CD14-positive monocyte (primary cell): ENCODE results near the gene KIFC3. TPM values are rescaled to one million over a fixed set of nuclear protein-coding genes. Genes with fewer than 3 reads are reported as not detected.

ENCODE experiments used
- DNase-seq, 3 donors: peaks; one replicate each; pipeline ENCODE4 v3.0.0-alpha.2; 2011 to 2022
- H2AFZ ChIP-seq: 2 replicates; pipeline ENCODE4 v1.6.0; 2012; ENCODE audit warnings: mild to moderate bottlenecking, low read depth, low read length, inconsistent platforms; ENCODE audit not compliant: insufficient read depth, poor library complexity, severe bottlenecking
- H3K27ac ChIP-seq, 2 donors: 1 replicate in 1 of 2; 2 replicates in 1 of 2; pipeline ENCODE4 v1.5.1; 2012 to 2013; ENCODE audit warnings: low read length in 2 of 2, control low read depth in 1 of 2, inconsistent platforms in 1 of 2, low read depth in 1 of 2, mild to moderate bottlenecking in 1 of 2
- H3K27me3 ChIP-seq, 2 donors: one replicate each; pipeline versions ENCODE4 v1.6.0 to v1.6.1; 2011 to 2013; ENCODE audit warnings: low read length in 2 of 2; ENCODE audit not compliant: control insufficient read depth in 2 of 2, insufficient read depth in 2 of 2
- H3K36me3 ChIP-seq, 2 donors: replicated peaks in 1 of 2; 1 replicate in 1 of 2; 2 replicates in 1 of 2; pipeline versions ENCODE4 v1.5.1 to v1.6.1; 2012 to 2013; ENCODE audit warnings: low read length in 2 of 2, control low read depth in 1 of 2, inconsistent platforms in 1 of 2, mild to moderate bottlenecking in 1 of 2; ENCODE audit not compliant: insufficient read depth in 2 of 2, control insufficient read depth in 1 of 2
- H3K4me1 ChIP-seq, 2 donors: 1 replicate in 1 of 2; 2 replicates in 1 of 2; pipeline versions ENCODE4 v1.5.1 to v1.6.1; 2012 to 2013; ENCODE audit warnings: low read length in 2 of 2, control low read depth in 1 of 2, inconsistent platforms in 1 of 2, mild to moderate bottlenecking in 1 of 2, moderate library complexity in 1 of 2; ENCODE audit not compliant: insufficient read depth in 2 of 2, control insufficient read depth in 1 of 2
- H3K4me2 ChIP-seq: replicated peaks from 2 replicates; pipeline ENCODE3; 2012; ENCODE audit warnings: low read length, moderate library complexity, mild to moderate bottlenecking; ENCODE audit not compliant: poor library complexity, severe bottlenecking; ENCODE audit errors: extremely low read depth
- H3K4me3 ChIP-seq, 3 experiments: fragments of 200-600 bp in 1 of 3; sonication (generic) in 1 of 3; replicated peaks in 1 of 3; 1 replicate in 2 of 3; 2 replicates in 1 of 3; pipeline ENCODE4 v1.5.1; 2011 to 2013; ENCODE audit warnings: low read length in 3 of 3, mild to moderate bottlenecking in 3 of 3, control low read depth in 2 of 3, low read depth in 2 of 3, inconsistent platforms in 1 of 3, moderate library complexity in 1 of 3
- H3K79me2 ChIP-seq: 2 replicates; pipeline ENCODE4 v1.6.0; 2012; ENCODE audit warnings: mild to moderate bottlenecking, control low read depth, inconsistent platforms, low read length, moderate library complexity; ENCODE audit not compliant: insufficient read depth
- H3K9ac ChIP-seq: 2 replicates; pipeline ENCODE4 v1.6.0; 2017; ENCODE audit warnings: low read length, mild to moderate bottlenecking; ENCODE audit not compliant: insufficient read depth, poor library complexity, severe bottlenecking
- H3K9me3 ChIP-seq, 2 donors: replicated peaks in 1 of 2; 1 replicate in 1 of 2; 2 replicates in 1 of 2; pipeline versions ENCODE4 v1.5.1 to v1.6.1; 2012 to 2013; ENCODE audit warnings: low read length in 2 of 2, control low read depth in 1 of 2; ENCODE audit not compliant: control insufficient read depth in 1 of 2, insufficient read depth in 1 of 2
- H4K20me1 ChIP-seq: 2 replicates; pipeline ENCODE4 v1.6.0; 2012; ENCODE audit warnings: mild to moderate bottlenecking, low read length, control low read depth, moderate library complexity; ENCODE audit not compliant: insufficient read depth
- H3K27ac Mint-ChIP-seq, 7 donors: one replicate each; pipeline ENCODE4 v1.8.0; 2020; ENCODE audit warnings: mild to moderate bottlenecking in 7 of 7, mixed read lengths in 7 of 7, moderate library complexity in 6 of 7, inconsistent platforms in 2 of 7
- H3K27me3 Mint-ChIP-seq, 3 donors: one replicate each; pipeline ENCODE4 v1.8.0; 2021 to 2022; ENCODE audit warnings: low read depth in 3 of 3, mild to moderate bottlenecking in 3 of 3, mixed read lengths in 3 of 3, moderate library complexity in 3 of 3, inconsistent platforms in 1 of 3
- H3K36me3 Mint-ChIP-seq, 2 donors: one replicate each; pipeline ENCODE4 v1.8.0; 2020; ENCODE audit warnings: mixed read lengths in 2 of 2, inconsistent platforms in 1 of 2, mild to moderate bottlenecking in 1 of 2
- H3K4me1 Mint-ChIP-seq: one replicate; pipeline ENCODE4 v1.8.0; 2020; ENCODE audit warnings: mild to moderate bottlenecking, mixed read lengths
- H3K4me3 Mint-ChIP-seq, 2 donors: one replicate each; pipeline ENCODE4 v1.8.0; 2020; ENCODE audit warnings: mild to moderate bottlenecking in 2 of 2, mixed read lengths in 2 of 2, moderate library complexity in 1 of 2
- H3K9me3 Mint-ChIP-seq, 7 donors: one replicate each; pipeline ENCODE4 v1.8.0; 2020 to 2022; ENCODE audit warnings: mixed read lengths in 7 of 7, mild to moderate bottlenecking in 6 of 7, moderate library complexity in 6 of 7, inconsistent platforms in 2 of 7
- WGBS: methylation state at CpG from one replicate; pipeline ENCODE4 v1.1.5; 2013; ENCODE audit warnings: missing lambda C conversion rate; ENCODE audit not compliant: insufficient coverage; 5-methylcytosine and 5-hydroxymethylcytosine counted together
- intact Hi-C, 2 donors: fragments of 100-400 bp; cut with micrococcal nuclease; formaldehyde crosslinking; loops; one replicate each; pipeline versions ENCODE4 v1.15.0 to v1.15.1; 2023
- polyA plus RNA-seq, 3 donors: library from polyadenylated mRNA; depleted of rRNA in 1 of 3; unstranded in 2 of 3; stranded (reverse) in 1 of 3; fragments of 300-500 nt in 2 of 3; fragments of >200 nt in 1 of 3; fragmentation: Illumina TruSeq in 2 of 3; gene quantifications; 1 replicate in 2 of 3; 2 replicates in 1 of 3; pipeline ENCODE4 v1.2.3, GENCODE V29; 2012 to 2021
- TF ChIP-seq, protein P1 (sequence below): fragments of 200-600 bp; IDR thresholded peaks from one replicate; pipeline ENCODE4 v1.8.0; 2022; ENCODE audit warnings: antibody characterized with exemption, mild to moderate bottlenecking

The KIFC3 gene
- polyA plus RNA-seq, 3 donors = 0.24 to 1.7 TPM; not detected in 1

- H3K4me2 ChIP-seq = peak overlapping the region; percentile 51
- peak overlapping the region in 1 of 3 experiments; percentile 49 for H3K4me3 ChIP-seq
- H3K27ac ChIP-seq = peak overlapping the region in 1 of 2 donors; percentile 28
- no peaks in the 10 kb centered on the region for H4K20me1 ChIP-seq
- H3K4me1 ChIP-seq = peaks cover 28 to 34% of the 10 kb centered on the region in 2 donors
- no peak for DNase-seq
- H3K9me3 ChIP-seq = no peaks in the 10 kb centered on the region
- peak overlapping the region in 4 of 7 donors; percentile 10 to 82 (median 28) for H3K27ac Mint-ChIP-seq
- WGBS = no CpG with 5 or more reads among the region's 7 CpGs
- H3K79me2 ChIP-seq = no peaks in the 10 kb centered on the region
- TF ChIP-seq, protein P1, sequence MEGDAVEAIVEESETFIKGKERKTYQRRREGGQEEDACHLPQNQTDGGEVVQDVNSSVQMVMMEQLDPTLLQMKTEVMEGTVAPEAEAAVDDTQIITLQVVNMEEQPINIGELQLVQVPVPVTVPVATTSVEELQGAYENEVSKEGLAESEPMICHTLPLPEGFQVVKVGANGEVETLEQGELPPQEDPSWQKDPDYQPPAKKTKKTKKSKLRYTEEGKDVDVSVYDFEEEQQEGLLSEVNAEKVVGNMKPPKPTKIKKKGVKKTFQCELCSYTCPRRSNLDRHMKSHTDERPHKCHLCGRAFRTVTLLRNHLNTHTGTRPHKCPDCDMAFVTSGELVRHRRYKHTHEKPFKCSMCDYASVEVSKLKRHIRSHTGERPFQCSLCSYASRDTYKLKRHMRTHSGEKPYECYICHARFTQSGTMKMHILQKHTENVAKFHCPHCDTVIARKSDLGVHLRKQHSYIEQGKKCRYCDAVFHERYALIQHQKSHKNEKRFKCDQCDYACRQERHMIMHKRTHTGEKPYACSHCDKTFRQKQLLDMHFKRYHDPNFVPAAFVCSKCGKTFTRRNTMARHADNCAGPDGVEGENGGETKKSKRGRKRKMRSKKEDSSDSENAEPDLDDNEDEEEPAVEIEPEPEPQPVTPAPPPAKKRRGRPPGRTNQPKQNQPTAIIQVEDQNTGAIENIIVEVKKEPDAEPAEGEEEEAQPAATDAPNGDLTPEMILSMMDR = no peak
- H3K27me3 ChIP-seq = peaks cover 13 to 26% of the 10 kb centered on the region in 2 donors
- no peak overlapping the region for H2AFZ ChIP-seq
- peaks cover 6 to 7% of the 10 kb centered on the region in 2 donors for H3K36me3 Mint-ChIP-seq
- H3K27me3 Mint-ChIP-seq = peaks cover 26 to 61% (median 52%) of the 10 kb centered on the region in 3 donors
- H3K36me3 ChIP-seq = no peaks in the 10 kb centered on the region
- H3K4me1 Mint-ChIP-seq = peaks cover 38% of the 10 kb centered on the region
- intact Hi-C loops = loop anchor here in 1 of 2 donors (10.0 kb wide), 1 partner anchor 197 kb away; the partner anchor contains the start of genes USB1 and ZNF319
- H3K4me3 Mint-ChIP-seq = peak overlapping the region in 1 of 2 donors; percentile 26
- H3K9me3 Mint-ChIP-seq = peaks cover 0 to 7% (median 4%) of the 10 kb centered on the region in 7 donors
- H3K9ac ChIP-seq = no peak overlapping the region
These were observed 5.1 kb upstream of the KIFC3 start for GRCh38 chr16:57807252-57807967.

DNA sequence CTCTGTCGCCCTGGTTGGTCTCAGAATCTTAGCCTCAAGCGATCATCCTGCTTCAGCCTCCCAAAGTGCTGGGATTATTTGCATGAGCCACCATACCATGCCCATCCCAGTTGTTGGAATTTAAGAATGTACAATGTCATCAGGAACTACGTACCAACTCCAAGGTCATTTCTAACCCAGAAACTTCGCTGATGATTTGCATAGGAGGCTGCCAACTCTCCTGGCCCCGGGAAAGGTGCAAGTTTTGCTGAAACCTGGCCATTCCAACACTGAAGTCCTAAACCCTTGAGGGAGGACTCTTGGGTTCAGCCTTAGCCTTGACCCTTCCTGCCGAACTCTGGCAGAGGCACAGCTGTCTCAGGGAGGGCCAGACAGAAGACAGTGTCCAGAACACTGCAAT, 2.9 kb upstream of the KIFC3 start:
- Histone ChIP-seq H3K4me1 (peaks cover 39 to 47% of the 10 kb centered on the region in 2 donors), H3K27me3 (peaks cover 23 to 45% of the 10 kb centered on the region in 2 donors), H2AFZ (no peak overlapping the region), H3K4me2 (no peak overlapping the region), H3K36me3 (no peaks in the 10 kb centered on the region), H3K9me3 (no peaks in the 10 kb centered on the region), H4K20me1 (no peaks in the 10 kb centered on the region), H3K79me2 (no peaks in the 10 kb centered on the region), H3K27ac (no peak overlapping the region), H3K4me3 (no peak overlapping the region), H3K9ac (no peak overlapping the region)
- H3K27me3 Mint-ChIP-seq = peaks cover 33 to 68% (median 62%) of the 10 kb centered on the region in 3 donors
- intact Hi-C loops = loop anchor here in 1 of 2 donors (10.0 kb wide), 1 partner anchor 200 kb away; the partner anchor contains the start of genes USB1 and ZNF319
- H3K9me3 Mint-ChIP-seq = peaks cover 0 to 7% (median 5%) of the 10 kb centered on the region in 7 donors
- TF ChIP-seq, protein P1 = no peak
- peaks cover 7 to 9% of the 10 kb centered on the region in 2 donors for H3K36me3 Mint-ChIP-seq
- DNase-seq = no peak
- no peak overlapping the region for H3K27ac Mint-ChIP-seq
- peak overlapping the region in 1 of 2 donors; percentile 35 for H3K4me3 Mint-ChIP-seq
- 98% methylated on average over 5 of the region's 6 CpGs for WGBS
- peaks cover 46% of the 10 kb centered on the region for H3K4me1 Mint-ChIP-seq
